CD14-positive monocyte (primary cell): ENCODE data around the gene WDR62. TPM values are rescaled to one million over a fixed set of nuclear protein-coding genes. Genes with fewer than 3 reads are reported as not detected.
A peak's percentile ranks its signal among the peaks of the same experiment; 100 is the strongest.

Source experiments
- DNase-seq, 3 donors: peaks; one replicate each; pipeline ENCODE4 v3.0.0-alpha.2; 2011 to 2022
- H2AFZ ChIP-seq: 2 replicates; pipeline ENCODE4 v1.6.0; 2012; ENCODE audit warnings: mild to moderate bottlenecking, low read depth, low read length, inconsistent platforms; ENCODE audit not compliant: insufficient read depth, poor library complexity, severe bottlenecking
- H3K27ac ChIP-seq, 2 donors: 1 replicate in 1 of 2; 2 replicates in 1 of 2; pipeline ENCODE4 v1.5.1; 2012 to 2013; ENCODE audit warnings: low read length in 2 of 2, control low read depth in 1 of 2, inconsistent platforms in 1 of 2, low read depth in 1 of 2, mild to moderate bottlenecking in 1 of 2
- H3K27me3 ChIP-seq, 2 donors: one replicate each; pipeline versions ENCODE4 v1.6.0 to v1.6.1; 2011 to 2013; ENCODE audit warnings: low read length in 2 of 2; ENCODE audit not compliant: control insufficient read depth in 2 of 2, insufficient read depth in 2 of 2
- H3K36me3 ChIP-seq, 2 donors: replicated peaks in 1 of 2; 1 replicate in 1 of 2; 2 replicates in 1 of 2; pipeline versions ENCODE4 v1.5.1 to v1.6.1; 2012 to 2013; ENCODE audit warnings: low read length in 2 of 2, control low read depth in 1 of 2, inconsistent platforms in 1 of 2, mild to moderate bottlenecking in 1 of 2; ENCODE audit not compliant: insufficient read depth in 2 of 2, control insufficient read depth in 1 of 2
- H3K4me1 ChIP-seq, 2 donors: 1 replicate in 1 of 2; 2 replicates in 1 of 2; pipeline versions ENCODE4 v1.5.1 to v1.6.1; 2012 to 2013; ENCODE audit warnings: low read length in 2 of 2, control low read depth in 1 of 2, inconsistent platforms in 1 of 2, mild to moderate bottlenecking in 1 of 2, moderate library complexity in 1 of 2; ENCODE audit not compliant: insufficient read depth in 2 of 2, control insufficient read depth in 1 of 2
- H3K4me2 ChIP-seq: replicated peaks from 2 replicates; pipeline ENCODE3; 2012; ENCODE audit warnings: low read length, moderate library complexity, mild to moderate bottlenecking; ENCODE audit not compliant: poor library complexity, severe bottlenecking; ENCODE audit errors: extremely low read depth
- H3K4me3 ChIP-seq, 3 experiments: fragments of 200-600 bp in 1 of 3; sonication (generic) in 1 of 3; replicated peaks in 1 of 3; 1 replicate in 2 of 3; 2 replicates in 1 of 3; pipeline ENCODE4 v1.5.1; 2011 to 2013; ENCODE audit warnings: low read length in 3 of 3, mild to moderate bottlenecking in 3 of 3, control low read depth in 2 of 3, low read depth in 2 of 3, inconsistent platforms in 1 of 3, moderate library complexity in 1 of 3
- H3K79me2 ChIP-seq: 2 replicates; pipeline ENCODE4 v1.6.0; 2012; ENCODE audit warnings: mild to moderate bottlenecking, control low read depth, inconsistent platforms, low read length, moderate library complexity; ENCODE audit not compliant: insufficient read depth
- H3K9ac ChIP-seq: 2 replicates; pipeline ENCODE4 v1.6.0; 2017; ENCODE audit warnings: low read length, mild to moderate bottlenecking; ENCODE audit not compliant: insufficient read depth, poor library complexity, severe bottlenecking
- H3K9me3 ChIP-seq, 2 donors: replicated peaks in 1 of 2; 1 replicate in 1 of 2; 2 replicates in 1 of 2; pipeline versions ENCODE4 v1.5.1 to v1.6.1; 2012 to 2013; ENCODE audit warnings: low read length in 2 of 2, control low read depth in 1 of 2; ENCODE audit not compliant: control insufficient read depth in 1 of 2, insufficient read depth in 1 of 2
- H4K20me1 ChIP-seq: 2 replicates; pipeline ENCODE4 v1.6.0; 2012; ENCODE audit warnings: mild to moderate bottlenecking, low read length, control low read depth, moderate library complexity; ENCODE audit not compliant: insufficient read depth
- H3K27ac Mint-ChIP-seq, 7 donors: one replicate each; pipeline ENCODE4 v1.8.0; 2020; ENCODE audit warnings: mild to moderate bottlenecking in 7 of 7, mixed read lengths in 7 of 7, moderate library complexity in 6 of 7, inconsistent platforms in 2 of 7
- H3K27me3 Mint-ChIP-seq, 3 donors: one replicate each; pipeline ENCODE4 v1.8.0; 2021 to 2022; ENCODE audit warnings: low read depth in 3 of 3, mild to moderate bottlenecking in 3 of 3, mixed read lengths in 3 of 3, moderate library complexity in 3 of 3, inconsistent platforms in 1 of 3
- H3K36me3 Mint-ChIP-seq, 2 donors: one replicate each; pipeline ENCODE4 v1.8.0; 2020; ENCODE audit warnings: mixed read lengths in 2 of 2, inconsistent platforms in 1 of 2, mild to moderate bottlenecking in 1 of 2
- H3K4me1 Mint-ChIP-seq: one replicate; pipeline ENCODE4 v1.8.0; 2020; ENCODE audit warnings: mild to moderate bottlenecking, mixed read lengths
- H3K4me3 Mint-ChIP-seq, 2 donors: one replicate each; pipeline ENCODE4 v1.8.0; 2020; ENCODE audit warnings: mild to moderate bottlenecking in 2 of 2, mixed read lengths in 2 of 2, moderate library complexity in 1 of 2
- H3K9me3 Mint-ChIP-seq, 7 donors: one replicate each; pipeline ENCODE4 v1.8.0; 2020 to 2022; ENCODE audit warnings: mixed read lengths in 7 of 7, mild to moderate bottlenecking in 6 of 7, moderate library complexity in 6 of 7, inconsistent platforms in 2 of 7
- WGBS: methylation state at CpG from one replicate; pipeline ENCODE4 v1.1.5; 2013; ENCODE audit warnings: missing lambda C conversion rate; ENCODE audit not compliant: insufficient coverage; 5-methylcytosine and 5-hydroxymethylcytosine counted together
- intact Hi-C, 2 donors: fragments of 100-400 bp; cut with micrococcal nuclease; formaldehyde crosslinking; loops; one replicate each; pipeline versions ENCODE4 v1.15.0 to v1.15.1; 2023
- polyA plus RNA-seq, 3 donors: library from polyadenylated mRNA; depleted of rRNA in 1 of 3; unstranded in 2 of 3; stranded (reverse) in 1 of 3; fragments of 300-500 nt in 2 of 3; fragments of >200 nt in 1 of 3; fragmentation: Illumina TruSeq in 2 of 3; gene quantifications; 1 replicate in 2 of 3; 2 replicates in 1 of 3; pipeline ENCODE4 v1.2.3, GENCODE V29; 2012 to 2021
- TF ChIP-seq, protein P1 (sequence below): fragments of 200-600 bp; IDR thresholded peaks from one replicate; pipeline ENCODE4 v1.8.0; 2022; ENCODE audit warnings: antibody characterized with exemption, mild to moderate bottlenecking

Gene WDR62
- polyA plus RNA-seq, 3 donors = 0.05 to 0.88 TPM; not detected in 1

DNA sequence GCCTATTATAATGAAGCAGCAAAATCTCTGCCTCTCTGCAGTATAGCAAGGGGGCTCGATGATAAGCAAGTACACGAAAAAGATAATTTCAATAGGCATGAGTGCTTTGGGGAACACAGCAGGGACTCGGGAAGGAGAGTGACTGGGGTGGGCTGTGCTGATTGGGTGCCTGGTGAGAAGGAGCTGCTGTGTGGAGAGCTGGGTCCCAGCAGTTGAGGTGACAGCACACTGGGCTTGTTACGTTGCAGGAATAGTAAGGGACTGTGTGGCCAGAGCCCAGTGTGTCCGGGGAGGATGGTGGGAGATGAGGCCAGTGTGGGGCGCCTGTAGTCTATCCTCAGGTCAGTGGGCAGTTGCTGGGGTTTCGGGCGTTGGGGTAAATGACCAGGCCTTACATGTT is 17.4 kb downstream of the WDR62 start:
- Histone ChIP-seq H3K79me2 (no peaks in the 10 kb centered on the region), H3K9ac (no peak overlapping the region), H3K27me3 (no peaks in the 10 kb centered on the region), H2AFZ (no peak overlapping the region), H4K20me1 (no peaks in the 10 kb centered on the region), H3K4me2 (no peak overlapping the region), H3K9me3 (no peaks in the 10 kb centered on the region), H3K36me3 (peaks cover 33 to 69% of the 10 kb centered on the region in 2 donors), H3K4me3 (no peak overlapping the region), H3K27ac (peak overlapping the region in 1 of 2 donors; percentile 53), H3K4me1 (no peaks in the 10 kb centered on the region)
- H3K27ac Mint-ChIP-seq = peak overlapping the region in 2 of 7 donors; percentile 30 to 46
- H3K4me1 Mint-ChIP-seq = no peaks in the 10 kb centered on the region
- 96% methylated on average over 7 of the region's 8 CpGs for WGBS
- peaks cover 0 to 8% (median 0%) of the 10 kb centered on the region in 7 donors for H3K9me3 Mint-ChIP-seq
- no peak overlapping the region for H3K4me3 Mint-ChIP-seq
- TF ChIP-seq, protein P1, sequence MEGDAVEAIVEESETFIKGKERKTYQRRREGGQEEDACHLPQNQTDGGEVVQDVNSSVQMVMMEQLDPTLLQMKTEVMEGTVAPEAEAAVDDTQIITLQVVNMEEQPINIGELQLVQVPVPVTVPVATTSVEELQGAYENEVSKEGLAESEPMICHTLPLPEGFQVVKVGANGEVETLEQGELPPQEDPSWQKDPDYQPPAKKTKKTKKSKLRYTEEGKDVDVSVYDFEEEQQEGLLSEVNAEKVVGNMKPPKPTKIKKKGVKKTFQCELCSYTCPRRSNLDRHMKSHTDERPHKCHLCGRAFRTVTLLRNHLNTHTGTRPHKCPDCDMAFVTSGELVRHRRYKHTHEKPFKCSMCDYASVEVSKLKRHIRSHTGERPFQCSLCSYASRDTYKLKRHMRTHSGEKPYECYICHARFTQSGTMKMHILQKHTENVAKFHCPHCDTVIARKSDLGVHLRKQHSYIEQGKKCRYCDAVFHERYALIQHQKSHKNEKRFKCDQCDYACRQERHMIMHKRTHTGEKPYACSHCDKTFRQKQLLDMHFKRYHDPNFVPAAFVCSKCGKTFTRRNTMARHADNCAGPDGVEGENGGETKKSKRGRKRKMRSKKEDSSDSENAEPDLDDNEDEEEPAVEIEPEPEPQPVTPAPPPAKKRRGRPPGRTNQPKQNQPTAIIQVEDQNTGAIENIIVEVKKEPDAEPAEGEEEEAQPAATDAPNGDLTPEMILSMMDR = no peak
- peaks cover 49 to 80% of the 10 kb centered on the region in 2 donors for H3K36me3 Mint-ChIP-seq
- H3K27me3 Mint-ChIP-seq = no peaks in the 10 kb centered on the region
- intact Hi-C loops = no loop called here
- no peak for DNase-seq

DNA sequence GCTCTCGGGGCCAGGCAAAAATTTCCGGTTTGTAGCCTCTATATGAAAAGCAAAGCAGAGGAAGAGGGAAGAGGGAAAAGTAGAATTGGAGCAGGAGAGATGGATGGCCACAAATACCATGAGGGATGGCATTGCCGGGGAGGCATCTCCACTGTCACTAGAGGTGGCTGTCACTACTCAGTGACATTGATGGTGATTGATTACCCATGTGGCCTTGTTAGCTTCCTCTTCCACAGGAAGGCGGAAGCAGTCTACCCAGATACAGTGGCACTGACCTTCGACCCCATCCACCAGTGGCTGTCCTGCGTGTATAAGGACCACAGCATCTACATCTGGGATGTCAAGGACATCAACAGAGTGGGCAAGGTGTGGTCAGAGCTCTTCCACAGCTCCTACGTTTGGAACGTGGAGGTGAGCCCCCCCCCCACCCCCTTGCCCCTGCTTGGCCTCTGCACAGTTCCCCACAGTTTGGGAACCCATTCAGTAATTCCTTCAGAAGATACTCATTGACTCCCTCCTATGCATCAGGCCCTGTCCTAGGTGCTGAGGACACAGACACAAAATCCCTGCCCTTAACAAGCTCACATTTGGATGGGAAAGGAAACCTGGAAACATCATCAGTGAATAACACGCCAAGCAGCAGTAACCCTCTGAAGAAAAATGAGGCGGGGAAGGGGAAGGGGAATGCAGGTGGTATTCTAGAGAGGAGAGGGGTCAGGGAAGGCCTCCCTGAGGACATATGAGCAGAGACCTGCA is 18.6 kb downstream of the WDR62 start:
- Histone ChIP-seq H3K27ac (no peak overlapping the region), H3K9me3 (no peaks in the 10 kb centered on the region), H3K36me3 (peaks cover 24 to 70% of the 10 kb centered on the region in 2 donors), H2AFZ (no peak overlapping the region), H3K4me3 (no peak overlapping the region), H3K27me3 (no peaks in the 10 kb centered on the region), H3K9ac (no peak overlapping the region), H4K20me1 (no peaks in the 10 kb centered on the region), H3K79me2 (no peaks in the 10 kb centered on the region), H3K4me2 (no peak overlapping the region), H3K4me1 (no peaks in the 10 kb centered on the region)
- intact Hi-C loops = no loop called here
- H3K36me3 Mint-ChIP-seq = peaks cover 43 to 77% of the 10 kb centered on the region in 2 donors
- DNase-seq = no peak
- peaks cover 0 to 5% (median 0%) of the 10 kb centered on the region in 7 donors for H3K9me3 Mint-ChIP-seq
- H3K27ac Mint-ChIP-seq = no peak overlapping the region
- H3K4me1 Mint-ChIP-seq = no peaks in the 10 kb centered on the region
- TF ChIP-seq, protein P1 = no peak
- H3K27me3 Mint-ChIP-seq = no peaks in the 10 kb centered on the region
- H3K4me3 Mint-ChIP-seq = no peak overlapping the region
- 96% methylated on average over 8 of the region's 10 CpGs for WGBS
